Measurements from ENCODE around the gene UST. TPM values are rescaled to one million over a fixed set of nuclear protein-coding genes. Genes with fewer than 3 reads are reported as not detected.

UST gene
- total RNA-seq, 1 donor from 2014 or later, result 33.3 TPM

- Mint-ChIP-seq H3K27ac (no peak overlapping the region), H3K27me3 (ENCODE audit: insufficient read depth, low read depth) (no peaks in the 10 kb centered on the region), H3K4me3 (no peak overlapping the region), H3K4me1 (peaks cover 3% of the 10 kb centered on the region), H3K36me3 (peaks cover 8% of the 10 kb centered on the region), H3K9me3 (peaks cover 8% of the 10 kb centered on the region)
- Histone ChIP-seq H3K4me2 (no peak overlapping the region), H3K36me3 (no peaks in the 10 kb centered on the region), H4K20me1 (ENCODE audit: low read depth) (peaks cover 13% of the 10 kb centered on the region), H2AFZ (replicated peaks) (no peak overlapping the region), H3K9ac (no peak overlapping the region), H3K9me3 (ENCODE audit: low read depth) (no peaks in the 10 kb centered on the region), H3K27ac (no peak overlapping the region), H3K4me3 (no peak overlapping the region), H3F3A (ENCODE audit: low read depth) (no peaks in the 10 kb centered on the region), H3K79me2 (ENCODE audit: low read depth) (peaks cover 94% of the 10 kb centered on the region), H3K4me1 (peaks cover 4% of the 10 kb centered on the region), H3K27me3 (no peaks in the 10 kb centered on the region)
- no peak for DNase-seq (ENCODE audit: low spot score)
- TF ChIP-seq CTCF (IDR thresholded peaks at IDR 0.05) (no peak), EZH2 (IDR thresholded peaks at IDR 0.05) (no peak), EZH2phosphoT487 (IDR thresholded peaks at IDR 0.05) (no peak)
These were observed 78.7 kb downstream of the UST start for GRCh38 chr6:148825492-148825891.

GRCh38 chr6:148827416-148828045 lies 80.7 kb downstream of the UST start:
- Histone ChIP-seq H3K27ac (no peak overlapping the region), H3K9me3 (ENCODE audit: low read depth) (no peaks in the 10 kb centered on the region), H3K36me3 (no peaks in the 10 kb centered on the region), H3F3A (ENCODE audit: low read depth) (no peaks in the 10 kb centered on the region), H3K4me2 (no peak overlapping the region), H3K4me1 (peaks cover under 1% of the 10 kb centered on the region), H3K9ac (no peak overlapping the region), H3K4me3 (no peak overlapping the region), H3K27me3 (no peaks in the 10 kb centered on the region), H3K79me2 (ENCODE audit: low read depth) (peaks cover 83% of the 10 kb centered on the region), H2AFZ (replicated peaks) (no peak overlapping the region), H4K20me1 (ENCODE audit: low read depth) (peaks cover 13% of the 10 kb centered on the region)
- Mint-ChIP-seq H3K36me3 (peaks cover 9% of the 10 kb centered on the region), H3K4me3 (no peak overlapping the region), H3K4me1 (peaks cover 4% of the 10 kb centered on the region), H3K27ac (no peak overlapping the region), H3K9me3 (peaks cover 10% of the 10 kb centered on the region), H3K27me3 (ENCODE audit: insufficient read depth, low read depth) (peaks cover 3% of the 10 kb centered on the region)
- DNase-seq (ENCODE audit: low spot score), result no peak
- TF ChIP-seq EZH2 (IDR thresholded peaks at IDR 0.05) (no peak), EZH2phosphoT487 (IDR thresholded peaks at IDR 0.05) (no peak), CTCF (IDR thresholded peaks at IDR 0.05) (no peak)

- H3K4me3 Mint-ChIP-seq, result no peak overlapping the region
- H3K9me3 Mint-ChIP-seq, result peaks cover 10% of the 10 kb centered on the region
- Histone ChIP-seq H3K9ac (no peak overlapping the region), H3K27me3 (no peaks in the 10 kb centered on the region), H2AFZ (replicated peaks) (no peak overlapping the region), H3K79me2 (ENCODE audit: low read depth) (peaks cover 83% of the 10 kb centered on the region), H4K20me1 (ENCODE audit: low read depth) (peaks cover 13% of the 10 kb centered on the region), H3K4me2 (no peak overlapping the region), H3K36me3 (no peaks in the 10 kb centered on the region), H3K4me3 (no peak overlapping the region), H3K27ac (no peak overlapping the region), H3K4me1 (no peaks in the 10 kb centered on the region), H3F3A (ENCODE audit: low read depth) (no peaks in the 10 kb centered on the region), H3K9me3 (ENCODE audit: low read depth) (no peaks in the 10 kb centered on the region)
- no peak for DNase-seq (ENCODE audit: low spot score)
- peaks cover 3% of the 10 kb centered on the region for H3K27me3 Mint-ChIP-seq (ENCODE audit: insufficient read depth, low read depth)
- H3K27ac Mint-ChIP-seq, result no peak overlapping the region
- H3K4me1 Mint-ChIP-seq, result peaks cover 4% of the 10 kb centered on the region
- no peak for TF ChIP-seq EZH2 (IDR thresholded peaks at IDR 0.05)
- no peak for TF ChIP-seq EZH2phosphoT487 (IDR thresholded peaks at IDR 0.05)
- no peak for TF ChIP-seq CTCF (IDR thresholded peaks at IDR 0.05)
- H3K36me3 Mint-ChIP-seq, result peaks cover 9% of the 10 kb centered on the region
These were observed 81.2 kb downstream of the UST start for GRCh38 chr6:148828047-148828446.
